Measurements from ENCODE around the gene RBMS1. TPM values are rescaled to one million over a fixed set of nuclear protein-coding genes. Genes with fewer than 3 reads are reported as not detected.

Gene RBMS1
- total RNA-seq, 1 experiment from 2014 or later, result 77.5 TPM

GRCh38 chr2:160332318-160332717 lies 161.3 kb downstream of the RBMS1 start:
- no peak overlapping the region for H2BK20ac ChIP-seq (ENCODE audit: low read depth, low read length, poor library complexity, severe bottlenecking)
- no peak overlapping the region for H4K5ac ChIP-seq (ENCODE audit: insufficient read length, low read depth, low read length)
- WGBS (ENCODE audit: extremely low coverage, insufficient read length, low lambda C conversion rate), result no CpG with 5 or more reads among the region's 2 CpGs
- no peak overlapping the region for H3K23ac ChIP-seq (ENCODE audit: insufficient read length, low read depth, low read length)
- H3K9me3 ChIP-seq (ENCODE audit: control insufficient read depth, low read depth, low read length), result no peaks in the 10 kb centered on the region
- Mint-ChIP-seq H3K4me3 (no peak overlapping the region), H3K27ac (peak overlapping the region in 2 of 3 experiments; percentile 63 to 87; a peak in 2 of 7 replicates), H3K9me3 (no peaks in the 10 kb centered on the region), H3K4me1 (peaks cover 16 to 26% of the 10 kb centered on the region in 2 experiments), H3K27me3 (ENCODE audit: low read depth) (no peaks in the 10 kb centered on the region), H3K36me3 (ENCODE audit: insufficient read depth in 1 of 3, low read depth in 3 of 3) (no peaks in the 10 kb centered on the region)
- DNase-seq, result no peak
- no peak overlapping the region for H2BK5ac ChIP-seq (ENCODE audit: insufficient read length, low read length)
- no peak overlapping the region for H3K27ac ChIP-seq (ENCODE audit: insufficient read length, low read depth, low read length)
- no peak overlapping the region for H3K4ac ChIP-seq (ENCODE audit: low read depth, low read length)
- no peak overlapping the region for H2BK15ac ChIP-seq (ENCODE audit: low read depth, low read length)
- H3K18ac ChIP-seq (ENCODE audit: insufficient read length, low read depth, low read length), result no peak overlapping the region
- H2BK12ac ChIP-seq (ENCODE audit: insufficient read length, low read depth, low read length), result no peak overlapping the region
- no peak overlapping the region for H4K8ac ChIP-seq (replicated peaks; ENCODE audit: insufficient read length, low read depth, low read length)
- H3K79me2 ChIP-seq (ENCODE audit: insufficient read depth, low read length), result peaks cover 1% of the 10 kb centered on the region; the same call in 1 of the 2 replicates
- no peaks in the 10 kb centered on the region for H3K23me2 ChIP-seq (ENCODE audit: insufficient read length, low read depth, low read length, poor library complexity, severe bottlenecking)
- no peak overlapping the region for H2AFZ ChIP-seq (ENCODE audit: low read length)
- H3K4me2 ChIP-seq (ENCODE audit: insufficient read depth, insufficient read length, low read length), result no peak overlapping the region
- peaks cover 4% of the 10 kb centered on the region; the same call in 1 of the 2 replicates for H3K4me1 ChIP-seq (ENCODE audit: insufficient read depth, low read length)
- H3T11ph ChIP-seq (ENCODE audit: low read length), result no peak overlapping the region
- no peak overlapping the region for H3K14ac ChIP-seq (ENCODE audit: insufficient read depth, low read length)
- H3K9ac ChIP-seq (ENCODE audit: extremely low read depth, insufficient read length, low read length), result no peak overlapping the region
- H3K27me3 ChIP-seq (ENCODE audit: insufficient read depth, low read length), result no peaks in the 10 kb centered on the region
- H2AK5ac ChIP-seq (ENCODE audit: insufficient read length, low read length), result no peak overlapping the region
- H4K20me1 ChIP-seq (ENCODE audit: control insufficient read depth, insufficient read depth, insufficient read length), result no peaks in the 10 kb centered on the region
- no peak overlapping the region for H2BK120ac ChIP-seq (ENCODE audit: low read depth, low read length, poor library complexity, severe bottlenecking)
- no peak overlapping the region for H3K56ac ChIP-seq (ENCODE audit: insufficient read length, low read depth, low read length)
- no peaks in the 10 kb centered on the region for H3K79me1 ChIP-seq (ENCODE audit: insufficient read depth, low read depth, low read length, poor library complexity, severe bottlenecking)
- TF ChIP-seq CTCF (conservative IDR thresholded peaks at IDR 0.05), result no peak
- H4K91ac ChIP-seq (ENCODE audit: insufficient read length, low read depth, low read length), result no peak overlapping the region

Measured in H9 (cell line).